GM19025 (cell line): Measurements from ENCODE around the gene OPA3.

ENCODE experiments used
- ATAC-seq: cut with Tn5 transposase; IDR thresholded peaks from one replicate; pipeline ENCODE4 v1.9.1; 2021; ENCODE audit warnings: mild to moderate bottlenecking, low read depth, moderate library complexity; ENCODE audit not compliant: unreplicated experiment

OPA3 gene

DNA sequence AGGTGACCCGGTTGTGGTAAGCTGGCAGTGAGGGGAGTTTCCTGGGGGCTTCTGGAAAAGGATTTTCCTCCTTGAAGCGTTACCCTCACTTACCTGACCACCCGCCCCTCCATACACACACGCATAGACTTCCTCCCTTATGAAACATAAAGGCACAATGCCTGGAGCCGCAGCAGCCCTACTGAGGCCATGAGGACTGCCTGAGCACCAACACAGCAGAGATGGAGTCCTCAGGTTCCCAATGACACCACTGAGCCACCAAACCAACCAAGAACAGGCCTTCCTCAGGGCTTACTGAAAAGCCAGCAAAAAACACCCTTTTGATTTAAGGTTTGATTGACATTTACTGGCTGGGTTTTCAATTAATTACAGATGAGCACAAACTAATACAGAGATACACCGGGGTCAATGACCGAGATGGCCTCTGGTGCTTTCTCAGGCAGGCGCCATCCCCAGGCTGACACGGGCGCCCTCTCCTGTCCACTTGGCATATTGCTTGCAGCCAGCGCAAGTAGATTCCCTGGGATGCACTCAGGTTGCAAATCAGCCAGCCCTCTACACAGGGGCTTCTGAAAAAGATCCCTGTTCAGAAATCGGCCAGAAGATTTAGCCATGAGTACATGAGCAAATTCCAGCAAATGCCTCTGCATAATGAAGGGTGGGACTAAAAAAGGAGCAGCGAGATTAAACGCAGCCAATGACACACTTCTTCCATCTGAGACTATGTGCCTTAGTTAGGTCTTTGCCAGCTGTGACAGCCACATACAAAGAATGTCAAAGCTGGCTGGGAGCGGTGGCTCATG, 14.8 kb downstream of the OPA3 start:
- no peak for ATAC-seq

DNA sequence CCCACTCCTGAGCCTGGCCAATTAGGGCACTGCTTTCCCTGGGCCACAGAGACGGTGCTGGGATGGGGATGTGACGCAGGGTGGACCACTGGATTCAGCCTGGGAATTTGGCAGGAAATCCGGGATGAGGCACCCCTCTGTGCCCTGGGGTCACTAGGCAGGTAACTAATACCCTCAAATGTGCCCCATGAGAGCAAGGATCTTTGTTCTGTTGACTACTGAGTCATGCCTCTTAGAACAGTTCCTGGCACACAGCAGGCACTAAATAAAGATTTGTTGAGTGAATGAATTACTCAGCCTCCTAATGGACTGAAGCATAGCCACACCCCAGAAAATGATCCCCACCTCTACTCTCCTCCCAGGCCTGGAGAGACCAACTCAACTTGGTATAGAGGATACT, 15.9 kb downstream of the OPA3 start:
- ATAC-seq: no peak

DNA sequence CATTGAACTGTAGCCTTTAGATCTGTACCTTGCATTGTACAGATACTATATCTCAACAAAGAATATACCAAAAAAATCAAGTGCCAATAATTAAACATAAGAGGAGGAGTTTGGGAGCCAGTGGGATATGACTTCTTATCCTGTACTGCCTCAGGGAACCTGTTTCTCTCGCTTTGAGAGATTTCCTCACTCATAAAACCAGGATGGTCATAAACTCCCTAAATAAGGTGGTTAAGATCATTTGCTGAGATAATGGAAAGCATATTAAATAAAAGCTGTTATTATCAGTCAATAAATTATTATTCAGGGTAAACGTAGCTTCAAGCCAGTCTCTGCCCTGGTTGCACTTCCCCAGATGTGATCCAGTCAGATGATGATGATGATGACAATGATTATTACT, 17.0 kb downstream of the OPA3 start:
- ATAC-seq: no peak

DNA sequence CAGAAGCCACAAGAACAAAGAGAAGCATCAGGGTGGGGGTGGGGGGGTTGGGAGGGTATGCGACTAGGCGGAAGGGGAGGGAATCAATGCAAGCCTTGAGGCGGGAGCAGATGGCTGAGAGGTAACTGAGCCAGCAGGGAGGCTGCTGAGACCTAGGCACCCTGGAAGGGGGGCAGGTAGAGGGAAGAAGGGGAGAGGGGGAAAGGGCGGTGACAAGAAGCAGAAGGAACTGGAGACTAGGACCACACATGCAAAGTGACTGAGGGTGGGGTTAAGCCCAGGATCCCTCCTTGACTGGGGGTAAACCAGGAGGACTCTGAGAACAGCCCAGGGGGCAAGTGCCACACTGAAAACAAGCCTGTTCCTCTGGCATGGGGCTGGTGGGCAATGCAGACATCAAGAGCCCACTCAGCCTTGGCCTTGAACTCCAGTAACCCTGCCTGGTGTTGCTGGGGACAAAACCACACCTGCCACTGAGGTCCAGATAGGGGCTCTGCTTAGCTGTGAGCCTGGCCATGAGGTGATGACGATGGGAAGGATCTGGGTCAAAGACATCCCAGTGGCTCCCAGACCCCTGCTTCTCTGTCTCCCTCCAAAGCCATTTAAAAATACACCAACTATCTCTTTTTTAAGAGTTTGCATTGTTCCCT, 20.3 kb downstream of the OPA3 start:
- no peak for ATAC-seq

DNA sequence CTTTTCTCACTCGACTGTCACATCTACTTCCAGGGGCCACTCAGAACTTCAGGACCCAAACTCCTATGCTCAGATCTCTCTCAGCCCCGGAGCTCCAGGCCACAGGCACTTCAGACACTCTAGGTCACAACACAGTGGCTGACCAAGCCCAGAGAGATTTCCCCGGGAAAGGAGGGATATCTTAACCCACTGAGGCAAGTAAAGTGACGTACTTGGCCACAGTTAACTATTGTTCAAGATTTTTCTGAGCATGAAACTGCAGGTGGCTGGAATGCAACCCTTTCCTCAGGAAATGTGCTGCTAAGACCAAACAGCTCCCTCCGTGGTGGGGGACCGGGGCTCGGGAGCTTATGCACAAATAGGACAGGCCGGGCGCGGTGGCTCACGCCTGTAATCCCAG, 23.9 kb downstream of the OPA3 start:
- no peak for ATAC-seq

DNA sequence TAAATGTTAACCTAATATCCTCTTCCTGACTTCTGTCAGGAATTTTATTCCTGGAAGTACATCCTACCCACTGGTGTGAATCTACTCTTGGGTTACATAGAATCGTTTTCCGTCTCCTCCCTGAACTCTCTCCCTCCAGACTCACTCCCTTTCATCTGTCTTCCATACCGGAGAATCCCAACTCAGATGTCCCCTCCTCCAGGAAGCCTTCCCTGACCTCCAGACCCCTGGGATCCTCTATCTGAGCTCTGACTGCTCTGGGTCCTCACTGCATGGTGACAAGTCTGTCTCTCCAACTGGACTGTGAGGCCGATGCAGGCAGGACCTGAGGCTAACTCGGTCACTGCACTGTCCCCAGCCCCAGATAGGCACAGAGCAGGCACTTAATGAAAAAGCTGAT, 24.6 kb downstream of the OPA3 start:
- no peak for ATAC-seq

DNA sequence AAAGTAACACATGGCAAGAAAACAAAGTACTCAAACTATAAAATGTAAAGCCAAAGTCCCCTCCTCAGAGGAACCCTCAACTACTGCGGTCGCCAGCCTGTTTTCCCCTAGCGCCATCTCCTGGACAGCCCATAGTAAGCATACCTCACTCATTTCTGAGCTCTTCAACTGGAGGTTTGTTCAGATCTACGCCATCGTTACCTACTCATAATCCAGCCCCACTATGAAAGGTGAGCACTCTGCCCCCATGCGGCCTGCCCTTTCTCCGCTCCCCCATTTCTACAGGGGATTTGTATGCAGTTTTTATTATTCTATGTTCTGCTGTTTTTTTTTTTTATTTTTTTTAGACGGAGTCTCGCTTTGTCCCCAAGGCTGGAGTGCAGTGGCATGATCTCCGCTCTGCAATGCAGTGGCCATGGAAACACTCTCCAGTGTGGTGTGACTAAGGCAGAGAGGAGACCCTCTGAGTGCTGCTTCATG, 26.2 kb downstream of the OPA3 start:
- ATAC-seq: no peak

DNA sequence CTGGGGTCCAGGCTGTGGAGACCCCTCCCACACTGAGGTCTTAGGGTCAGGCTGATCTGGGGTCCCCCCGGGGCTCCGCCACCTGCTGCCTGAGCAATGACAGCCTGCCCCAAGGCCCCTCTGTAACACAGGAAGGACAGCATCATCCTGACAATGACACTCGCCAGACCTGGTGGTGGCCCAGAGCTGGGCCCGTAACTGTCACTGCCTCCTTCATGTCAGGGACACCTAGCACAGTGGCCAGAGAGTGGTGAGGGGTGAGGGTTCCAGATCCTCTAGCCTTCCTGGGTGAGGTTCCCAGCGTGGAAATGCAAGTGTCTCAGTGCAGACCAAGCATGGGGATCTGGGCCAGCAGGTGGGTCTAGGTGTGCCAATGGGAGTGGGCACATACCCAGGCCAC, 27.8 kb downstream of the OPA3 start:
- no peak for ATAC-seq

DNA sequence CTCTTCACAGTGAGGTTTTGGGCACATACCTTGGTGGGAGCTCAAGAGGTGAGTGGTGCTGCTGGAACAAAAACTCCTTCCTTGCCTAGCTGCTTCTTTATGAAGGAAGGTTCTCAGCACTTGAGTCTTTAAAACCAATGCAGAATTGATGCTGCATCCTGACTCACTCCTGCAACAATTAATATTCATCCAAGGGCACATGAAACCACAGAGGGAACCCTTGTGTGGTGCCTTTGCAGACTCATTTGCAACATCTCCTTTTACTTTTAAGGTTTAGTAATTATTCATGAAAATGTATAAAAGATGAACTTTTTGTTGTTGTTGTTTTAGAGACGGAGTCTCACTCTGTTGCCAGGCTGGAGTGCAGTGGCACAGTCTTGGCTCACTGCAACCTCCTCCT, 30.1 kb downstream of the OPA3 start:
- ATAC-seq: no peak

DNA sequence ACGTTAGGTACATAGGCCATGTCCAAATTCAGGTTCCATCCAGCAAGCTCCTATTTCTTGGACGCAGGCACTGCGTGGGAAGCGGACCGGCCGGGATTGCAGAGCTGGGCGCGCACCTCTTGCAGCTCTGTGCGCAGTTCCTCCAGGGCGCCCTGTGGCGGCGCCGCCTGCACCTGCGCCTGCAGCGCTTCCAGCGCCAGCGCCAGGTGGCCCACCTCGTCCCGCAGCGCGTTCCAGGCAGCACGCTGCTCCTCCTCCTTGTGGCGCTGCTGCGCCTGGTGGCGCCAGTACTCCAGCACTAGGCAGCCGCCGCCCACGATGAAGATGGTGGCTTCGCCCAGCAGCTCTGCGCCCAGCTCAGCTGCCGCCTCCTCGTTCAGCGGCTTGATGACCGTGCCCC, 31.1 kb downstream of the OPA3 start:
- ATAC-seq: no peak

DNA sequence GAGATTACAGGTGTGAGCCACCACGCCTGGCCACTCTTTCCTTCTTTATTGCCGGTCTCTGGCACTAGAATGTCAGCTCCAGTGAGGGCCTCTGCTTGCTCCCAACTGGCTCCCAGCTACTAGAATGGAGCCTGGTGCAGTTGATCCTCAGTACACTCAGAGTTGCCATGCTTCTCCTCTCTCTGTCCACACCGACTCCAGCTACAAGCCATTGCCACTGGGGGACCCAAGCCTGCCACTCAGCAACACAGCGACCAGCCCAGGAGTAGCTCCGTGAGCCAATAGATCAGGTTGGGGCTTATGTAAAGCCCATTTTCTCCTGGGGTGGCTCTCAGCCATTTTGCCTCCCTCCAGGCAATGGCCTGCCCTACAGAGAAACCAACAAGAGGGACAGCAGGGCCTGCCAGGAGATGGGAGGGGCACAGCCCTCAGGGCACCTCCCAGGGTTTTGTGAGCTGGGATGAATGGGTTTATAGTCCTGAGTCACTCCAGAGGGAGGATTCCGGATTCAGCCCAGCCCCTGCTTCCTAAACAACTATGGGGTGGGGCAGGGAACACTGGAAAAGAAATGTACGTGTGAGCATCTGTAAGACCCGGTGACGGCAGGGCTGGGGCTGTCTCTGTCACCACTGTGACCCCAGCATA, 36.5 kb downstream of the OPA3 start:
- no peak for ATAC-seq

DNA sequence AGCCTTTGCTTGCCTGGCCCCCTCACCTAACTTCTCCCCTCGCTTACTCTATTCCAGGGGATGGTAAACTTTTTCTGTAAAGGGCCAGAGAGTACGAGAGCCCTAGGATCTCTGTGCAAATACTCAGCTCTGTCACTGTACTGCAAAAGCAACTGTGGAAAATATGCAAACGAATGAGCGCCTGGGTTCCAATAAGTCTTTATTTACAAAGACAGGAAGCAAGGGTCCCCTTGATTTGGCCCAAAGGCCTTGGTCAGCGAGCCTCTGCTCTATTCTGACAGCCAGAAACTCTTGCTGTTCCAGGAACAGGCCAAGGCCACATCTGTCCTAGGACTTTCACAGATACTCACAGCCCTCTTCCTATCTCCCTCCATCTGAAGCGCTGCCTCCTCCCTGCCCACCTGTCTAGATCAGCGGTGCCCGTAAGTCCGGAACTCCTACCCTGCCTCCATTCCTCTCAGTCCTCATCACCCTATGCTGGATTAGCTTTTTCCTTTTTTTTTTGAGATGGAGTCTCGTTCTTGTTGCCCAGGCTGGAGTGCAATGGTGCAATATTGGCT, 37.3 kb downstream of the OPA3 start:
- ATAC-seq: no peak

DNA sequence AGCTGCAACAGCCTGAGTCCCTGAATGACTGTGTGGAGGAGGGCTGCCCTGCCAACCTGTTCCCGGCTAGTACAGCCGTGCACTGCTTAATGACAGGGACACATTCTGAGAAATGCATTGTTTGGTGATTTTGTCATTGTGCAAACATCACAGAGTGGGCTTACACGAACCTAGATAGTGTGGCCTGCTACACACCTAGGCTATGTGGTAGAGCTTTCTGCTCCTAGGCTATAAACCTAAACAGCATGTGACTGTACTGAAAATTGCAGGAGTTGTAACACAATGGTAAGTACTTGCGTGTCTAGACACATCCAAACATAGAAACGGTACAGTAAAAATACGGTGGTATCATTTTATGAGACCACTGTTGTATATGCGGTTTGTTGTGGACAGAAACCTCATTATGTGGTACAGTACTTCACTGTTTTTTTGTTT, 42.4 kb downstream of the OPA3 start:
- ATAC-seq: no peak

DNA sequence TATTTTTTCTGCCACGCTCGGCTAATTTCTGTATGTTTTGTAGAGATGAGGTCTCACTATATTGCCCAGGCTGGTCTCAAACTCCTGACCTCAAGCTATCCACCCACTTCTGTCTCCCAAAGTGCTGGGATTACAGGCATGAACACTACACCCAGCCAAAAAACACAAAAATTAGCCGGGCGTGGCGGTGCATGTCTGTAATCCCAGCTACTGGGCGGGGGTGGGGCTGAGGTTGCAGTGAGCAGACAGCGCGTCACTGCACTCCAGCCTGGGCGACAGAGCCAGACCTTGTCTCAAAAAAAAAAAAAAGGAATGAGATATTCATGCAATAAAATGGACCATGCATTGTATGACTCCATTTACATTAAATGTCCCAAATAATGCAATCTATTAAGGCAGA, 45.1 kb downstream of the OPA3 start:
- no peak for ATAC-seq

DNA sequence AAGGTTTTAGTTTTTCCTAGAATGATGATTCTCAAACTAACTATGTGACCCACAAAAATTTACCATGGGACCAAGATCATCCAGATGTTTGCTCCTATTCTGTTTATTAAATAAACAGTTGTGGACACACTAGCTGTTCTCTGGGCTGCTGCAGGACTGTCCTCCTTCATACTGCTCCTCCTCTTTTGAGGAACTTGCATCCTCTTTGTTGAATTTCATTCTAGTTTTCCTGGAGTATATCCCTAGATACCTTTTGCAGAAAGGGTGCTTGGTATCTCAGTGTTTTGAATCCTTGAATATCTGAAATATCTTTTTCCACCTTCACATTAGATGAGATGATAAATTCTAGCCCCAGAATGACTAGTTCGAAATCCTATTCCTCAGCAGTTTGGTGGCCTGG, 53.3 kb downstream of the OPA3 start:
- ATAC-seq: no peak

DNA sequence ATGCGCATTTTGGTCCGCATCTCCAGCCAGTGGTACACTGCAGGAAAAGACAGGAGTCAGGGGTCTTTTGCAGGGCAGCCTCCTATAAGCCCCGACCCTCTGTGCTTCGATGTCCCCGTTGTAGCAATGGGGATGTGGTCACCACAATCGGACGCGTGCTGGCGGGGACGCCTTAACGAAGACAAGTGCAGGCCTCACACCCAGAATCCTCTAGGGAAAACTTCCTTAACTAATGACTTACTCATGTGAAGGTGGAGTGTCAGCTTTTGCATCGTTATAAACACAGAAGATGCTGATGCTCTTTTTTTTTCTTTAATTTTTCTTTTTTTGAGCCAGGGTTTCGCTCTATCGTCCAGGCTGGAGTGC, 55.2 kb downstream of the OPA3 start:
- no peak for ATAC-seq

DNA sequence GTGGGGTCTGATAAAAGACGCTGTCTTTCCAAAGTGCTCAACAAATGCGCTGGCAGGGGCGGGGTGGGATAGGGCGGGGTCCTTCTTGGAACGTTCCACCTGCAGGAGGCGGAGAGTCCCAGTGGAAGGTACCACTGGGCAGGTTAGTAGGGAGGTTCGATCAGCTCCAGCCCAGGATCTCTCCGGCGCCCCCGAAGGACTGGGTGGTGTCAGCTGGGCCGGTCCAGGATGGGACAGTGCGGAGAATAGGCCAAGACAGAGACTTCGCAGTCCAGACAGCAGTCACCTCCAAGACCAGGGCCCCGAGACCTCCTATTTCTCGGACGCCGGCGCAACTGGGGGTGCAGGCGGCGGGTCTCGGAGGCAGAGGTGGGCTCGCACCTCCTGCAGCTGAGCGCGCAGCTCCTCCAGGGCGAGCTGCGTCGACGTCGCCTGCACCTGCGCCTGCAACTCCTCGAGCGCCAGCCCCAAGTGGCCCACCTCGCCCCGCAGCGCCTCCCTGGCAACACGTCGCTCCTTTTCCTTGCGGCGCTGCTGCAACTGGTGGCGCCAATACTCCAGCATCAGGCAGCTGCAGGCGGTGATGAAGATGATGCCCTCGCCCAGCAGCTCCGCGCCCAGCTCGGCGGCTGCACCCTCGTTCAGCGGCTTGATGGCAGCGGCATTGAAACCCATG, 55.7 kb downstream of the OPA3 start:
- ATAC-seq: no peak

DNA sequence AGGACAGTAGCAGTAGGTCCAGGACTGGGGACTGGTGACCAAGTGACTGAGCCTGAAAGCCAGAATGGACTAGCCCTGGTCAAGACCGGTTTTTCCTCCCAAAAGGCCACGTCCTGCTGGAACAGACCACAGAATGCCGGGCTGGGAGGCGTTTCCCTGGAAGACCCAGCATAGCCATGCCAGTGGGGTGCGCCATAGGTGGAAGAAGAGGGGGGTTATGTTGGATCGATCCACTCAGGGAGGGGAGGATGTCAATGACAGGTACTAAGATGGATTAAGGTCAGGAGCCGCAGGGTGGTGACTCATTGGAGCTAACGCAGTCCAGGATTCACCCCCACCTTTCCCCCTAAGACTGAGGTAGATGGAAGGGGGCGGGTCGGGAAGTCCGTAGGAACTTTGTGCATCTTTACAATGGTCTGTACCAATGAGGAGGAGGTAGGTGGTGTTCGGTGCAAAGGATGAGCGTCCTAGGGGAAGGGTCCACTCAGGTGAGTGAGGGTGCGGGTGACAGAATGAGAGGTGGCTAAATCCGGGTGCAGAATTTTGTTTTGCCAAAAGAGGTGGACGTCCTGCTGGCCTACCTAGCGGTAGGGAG, 56.4 kb downstream of the OPA3 start:
- ATAC-seq: no peak

DNA sequence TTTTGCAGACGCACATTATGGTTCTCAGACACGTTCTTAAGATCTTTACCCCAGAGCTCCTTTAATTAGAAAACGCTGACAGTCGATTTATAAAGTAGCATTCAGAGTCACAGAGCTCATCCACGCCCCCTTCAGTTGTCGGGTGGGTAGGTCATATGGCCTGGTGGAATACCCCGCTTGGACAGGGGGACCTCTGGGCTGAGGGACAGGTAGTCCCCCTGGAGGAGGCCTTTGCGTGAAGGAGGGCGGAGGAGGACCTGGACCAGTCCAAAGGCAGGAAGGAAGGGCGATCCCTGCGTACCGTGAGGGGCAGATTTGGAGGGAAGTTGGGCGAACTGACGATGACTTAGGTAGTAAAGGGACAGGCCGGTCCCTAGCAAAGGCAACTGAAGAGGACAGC, 56.9 kb downstream of the OPA3 start:
- ATAC-seq: no peak

DNA sequence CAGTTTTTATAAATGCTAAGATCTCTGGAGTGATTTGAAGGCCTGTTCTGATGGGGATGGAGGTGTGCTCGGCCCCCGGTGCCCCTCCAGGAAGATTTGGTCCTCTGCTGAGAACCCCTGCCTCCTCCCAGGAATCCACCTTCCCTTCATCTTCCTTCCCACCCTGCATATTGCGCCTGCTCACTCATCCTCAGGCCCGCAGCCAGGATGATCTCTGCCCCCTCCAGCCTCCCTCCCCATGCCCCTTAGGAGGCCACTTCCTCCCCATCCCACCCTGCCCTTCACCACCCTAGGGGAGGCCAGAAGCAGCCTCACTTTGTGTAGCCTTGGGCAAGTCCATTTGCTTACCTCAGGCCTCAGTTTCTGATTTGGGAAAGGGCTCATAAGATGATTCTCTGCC, 57.6 kb downstream of the OPA3 start:
- no peak for ATAC-seq

DNA sequence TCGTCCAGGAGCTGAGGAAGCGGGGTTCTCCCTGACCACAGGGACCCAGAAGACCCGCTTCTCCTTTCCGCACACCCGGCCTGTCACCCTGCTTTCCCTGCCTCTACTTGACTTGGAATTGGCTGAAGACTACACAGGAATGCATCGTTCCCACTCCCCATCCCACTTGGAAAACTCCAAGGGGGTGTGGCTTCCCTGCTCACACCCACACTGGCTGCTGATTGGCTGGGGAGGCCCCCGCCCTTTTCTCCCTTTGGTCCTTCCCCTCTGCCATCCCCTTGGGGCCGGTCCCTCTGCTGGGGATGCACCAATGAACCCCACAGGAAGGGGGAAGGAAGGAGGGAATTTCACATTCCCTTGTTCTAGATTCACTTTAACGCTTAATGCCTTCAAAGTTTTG, 58.5 kb downstream of the OPA3 start:
- ATAC-seq: no peak
